ENCODE measurements around the gene NEDD1. TPM values are rescaled to one million over a fixed set of nuclear protein-coding genes. Genes with fewer than 3 reads are reported as not detected.

The NEDD1 gene
- total and polyA plus RNA-seq, 2 donors (not counting 1 experiment from before 2014, with no cell fraction given) = 21.8 to 30.7 TPM

GRCh38 chr12:96880220-96880619 is 26.8 kb upstream of the NEDD1 start:
- H3K4me3 ChIP-seq (replicated peaks in 1 of 4; ENCODE audit: control extremely low read depth in 1 of 4, insufficient read depth in 1 of 4, low read depth in 3 of 4, low read length in 4 of 4) = no peak overlapping the region
- peak in 1 of 2 donors; percentile 67 for DNase-seq (ENCODE audit: low read depth in 2 of 2)
- no peak overlapping the region for H3K9ac ChIP-seq (ENCODE audit: insufficient read depth, low read length)
- H2AFZ ChIP-seq (ENCODE audit: low read length) = no peak overlapping the region
- H3K79me2 ChIP-seq (ENCODE audit: control insufficient read depth, insufficient read depth, low read length) = no peaks in the 10 kb centered on the region
- no peaks in the 10 kb centered on the region for H4K20me1 ChIP-seq (ENCODE audit: control insufficient read depth, extremely low read depth, insufficient read depth, low read length)
- no peaks in the 10 kb centered on the region for H3K36me3 ChIP-seq (ENCODE audit: control insufficient read depth, insufficient read depth, low read length)
- H3K27me3 ChIP-seq (ENCODE audit: control insufficient read depth, insufficient read depth, low read length) = no peaks in the 10 kb centered on the region
- no peak overlapping the region for H3K4me2 ChIP-seq (ENCODE audit: extremely low read depth, insufficient read depth, low read length)
- no peaks in the 10 kb centered on the region for H3K4me1 ChIP-seq (ENCODE audit: control insufficient read depth, extremely low read depth, insufficient read depth, low read length)
- TF ChIP-seq CTCF (conservative IDR thresholded peaks at IDR 0.05 in 1 of 2, IDR thresholded peaks at IDR 0.05 in 1 of 2; ENCODE audit: low read depth in 1 of 2, low read length in 2 of 2) (no peak), EZH2 (IDR thresholded peaks at IDR 0.05; ENCODE audit: low read length, missing control alignments) (no peak)
- H3K9me3 ChIP-seq (ENCODE audit: control insufficient read depth, insufficient read depth, low read depth, low read length) = no peaks in the 10 kb centered on the region
- H3K27ac ChIP-seq (ENCODE audit: insufficient read depth, low read length) = no peak overlapping the region

DNA sequence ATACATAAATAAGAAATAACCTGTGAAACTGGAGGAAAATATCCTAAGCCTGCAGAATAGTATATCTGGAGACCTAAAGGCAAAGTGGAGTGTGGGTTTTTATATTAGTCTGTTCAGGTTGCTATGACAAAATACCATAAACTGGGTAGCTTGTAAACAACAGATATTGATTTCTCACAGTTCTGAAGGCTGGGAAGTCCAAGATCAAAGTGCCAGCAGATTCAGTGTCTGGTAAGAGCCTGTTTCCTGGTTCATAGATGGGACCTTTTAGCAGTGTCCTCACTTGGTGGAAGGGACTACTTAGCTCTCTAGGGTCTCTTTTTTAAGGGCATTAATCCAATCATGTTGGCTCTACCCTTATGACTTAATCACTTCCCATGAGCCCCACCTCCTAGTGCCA is 25.4 kb upstream of the NEDD1 start:
- Histone ChIP-seq H3K4me1 (ENCODE audit: control insufficient read depth, extremely low read depth, insufficient read depth, low read length) (no peaks in the 10 kb centered on the region), H3K4me2 (ENCODE audit: extremely low read depth, insufficient read depth, low read length) (no peak overlapping the region), H3K36me3 (ENCODE audit: control insufficient read depth, insufficient read depth, low read length) (no peaks in the 10 kb centered on the region), H3K4me3 (replicated peaks in 1 of 4; ENCODE audit: control extremely low read depth in 1 of 4, insufficient read depth in 1 of 4, low read depth in 3 of 4, low read length in 4 of 4) (no peak overlapping the region), H2AFZ (ENCODE audit: low read length) (no peak overlapping the region), H3K9me3 (ENCODE audit: control insufficient read depth, insufficient read depth, low read depth, low read length) (no peaks in the 10 kb centered on the region), H4K20me1 (ENCODE audit: control insufficient read depth, extremely low read depth, insufficient read depth, low read length) (no peaks in the 10 kb centered on the region), H3K9ac (ENCODE audit: insufficient read depth, low read length) (no peak overlapping the region), H3K27me3 (ENCODE audit: control insufficient read depth, insufficient read depth, low read length) (no peaks in the 10 kb centered on the region), H3K79me2 (ENCODE audit: control insufficient read depth, insufficient read depth, low read length) (no peaks in the 10 kb centered on the region), H3K27ac (ENCODE audit: insufficient read depth, low read length) (no peak overlapping the region)
- DNase-seq (ENCODE audit: low read depth in 2 of 2) = no peak
- no peak for TF ChIP-seq CTCF (conservative IDR thresholded peaks at IDR 0.05 in 1 of 2, IDR thresholded peaks at IDR 0.05 in 1 of 2; ENCODE audit: low read depth in 1 of 2, low read length in 2 of 2)

DNA sequence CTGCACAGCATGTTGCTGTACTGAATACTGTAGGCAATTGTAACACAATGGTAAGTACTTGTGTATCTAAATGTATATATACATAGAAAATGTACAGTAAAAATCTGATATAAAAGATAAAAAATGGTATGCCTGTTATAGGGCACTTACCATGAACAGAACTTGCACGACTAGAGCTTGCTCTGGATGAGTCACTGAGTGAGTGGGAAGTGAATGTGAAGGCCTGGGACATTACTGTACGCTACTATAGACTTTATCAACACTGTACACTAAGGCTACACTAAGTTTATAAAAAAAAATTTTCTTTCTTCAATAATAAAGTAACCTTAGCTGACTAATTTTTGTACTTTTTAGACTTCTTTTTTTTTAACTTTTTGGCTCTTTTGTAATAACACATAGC is 24.2 kb upstream of the NEDD1 start:
- Histone ChIP-seq H3K4me1 (ENCODE audit: control insufficient read depth, extremely low read depth, insufficient read depth, low read length) (no peaks in the 10 kb centered on the region), H4K20me1 (ENCODE audit: control insufficient read depth, extremely low read depth, insufficient read depth, low read length) (no peaks in the 10 kb centered on the region), H3K36me3 (ENCODE audit: control insufficient read depth, insufficient read depth, low read length) (no peaks in the 10 kb centered on the region), H2AFZ (ENCODE audit: low read length) (no peak overlapping the region), H3K9ac (ENCODE audit: insufficient read depth, low read length) (no peak overlapping the region), H3K79me2 (ENCODE audit: control insufficient read depth, insufficient read depth, low read length) (no peaks in the 10 kb centered on the region), H3K4me2 (ENCODE audit: extremely low read depth, insufficient read depth, low read length) (no peak overlapping the region), H3K27me3 (ENCODE audit: control insufficient read depth, insufficient read depth, low read length) (no peaks in the 10 kb centered on the region), H3K27ac (ENCODE audit: insufficient read depth, low read length) (no peak overlapping the region), H3K4me3 (replicated peaks in 1 of 4; ENCODE audit: control extremely low read depth in 1 of 4, insufficient read depth in 1 of 4, low read depth in 3 of 4, low read length in 4 of 4) (no peak overlapping the region), H3K9me3 (ENCODE audit: control insufficient read depth, insufficient read depth, low read depth, low read length) (no peaks in the 10 kb centered on the region)
- no peak for TF ChIP-seq CTCF (conservative IDR thresholded peaks at IDR 0.05 in 1 of 2, IDR thresholded peaks at IDR 0.05 in 1 of 2; ENCODE audit: low read depth in 1 of 2, low read length in 2 of 2)
- no peak for TF ChIP-seq EZH2 (IDR thresholded peaks at IDR 0.05; ENCODE audit: low read length, missing control alignments)
- DNase-seq (ENCODE audit: low read depth in 2 of 2) = peak; percentile 64 to 93
